Glomerular endothelial cell (primary cell): ENCODE measurements around the gene BCAS1. TPM values are rescaled to one million over a fixed set of nuclear protein-coding genes. Genes with fewer than 3 reads are reported as not detected.

Experiments
- DNase-seq: peaks from one replicate; pipeline ENCODE4 v3.0.0-alpha.2; 2011; ENCODE audit warnings: low read depth, low spot score; ENCODE audit errors: extremely low read depth
- total RNA-seq: library from RNA; depleted of rRNA; stranded (reverse); fragments of >200 nt; gene quantifications from 2 replicates; pipeline ENCODE4 v1.2.3, GENCODE V29; 2015

Gene BCAS1
- total RNA-seq, 1 donor from 2014 or later, result not detected

DNA sequence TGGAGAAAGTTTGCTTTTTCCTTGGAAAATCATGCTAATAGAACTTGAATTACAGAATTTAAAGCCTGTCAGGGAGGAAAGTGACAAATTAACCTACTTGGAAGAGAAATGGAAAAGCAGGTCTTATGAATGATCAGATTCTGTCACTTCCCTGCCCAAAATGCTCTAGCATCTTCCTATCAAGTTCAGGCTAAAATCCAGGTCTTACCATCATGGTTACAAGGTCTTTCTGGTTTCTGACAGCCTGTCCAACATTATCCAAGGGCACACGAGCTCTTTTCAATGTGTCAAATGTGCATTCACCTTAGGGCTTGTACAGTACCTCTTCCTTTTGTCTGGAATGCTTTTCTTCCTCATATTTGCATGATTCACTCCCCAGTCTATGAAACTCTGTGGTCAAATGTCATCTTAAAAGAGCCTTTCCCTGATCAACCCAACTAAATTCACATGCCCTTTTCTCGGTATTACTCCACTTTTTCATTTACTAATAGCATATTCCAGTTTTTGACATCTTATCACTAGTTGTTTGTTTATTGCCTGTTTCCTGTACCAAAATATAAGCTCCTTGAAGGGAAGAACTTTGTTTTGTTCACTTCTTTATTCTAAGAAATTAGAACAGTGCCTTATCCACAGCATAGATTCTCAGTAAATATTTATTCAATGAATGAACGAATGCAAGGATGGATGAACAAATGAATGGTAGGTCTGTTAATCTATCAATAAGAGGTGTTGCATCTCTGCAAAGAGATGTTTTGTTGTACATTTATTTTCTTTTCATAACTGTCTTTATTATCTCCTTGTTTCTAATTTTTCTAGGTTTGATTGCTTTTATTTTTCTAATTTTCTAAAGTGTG lies 139.5 kb downstream of the BCAS1 start:
- no peak for DNase-seq

GRCh38 chr20:53929974-53930650 lies 140.3 kb downstream of the BCAS1 start:
- DNase-seq, result no peak

DNA sequence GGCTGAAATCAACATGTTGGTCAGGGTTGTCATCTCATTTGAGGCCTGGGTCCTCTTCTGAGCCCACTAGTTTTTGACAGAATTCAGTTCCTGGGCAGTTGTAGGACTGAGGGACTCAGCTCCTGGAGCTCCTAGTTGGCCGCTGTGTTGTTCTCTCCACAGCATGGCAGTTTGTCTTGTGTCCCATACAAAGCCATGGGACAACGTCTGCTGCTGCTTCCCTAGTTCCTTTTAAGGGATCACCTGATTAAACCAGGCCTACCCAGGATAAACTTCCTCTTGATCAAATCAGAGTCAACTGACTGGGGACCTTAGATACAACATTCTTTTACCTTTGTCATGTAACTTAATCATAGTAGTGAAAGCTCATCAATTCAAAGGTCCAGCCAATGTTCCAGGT lies 141.0 kb downstream of the BCAS1 start:
- DNase-seq, result no peak

DNA sequence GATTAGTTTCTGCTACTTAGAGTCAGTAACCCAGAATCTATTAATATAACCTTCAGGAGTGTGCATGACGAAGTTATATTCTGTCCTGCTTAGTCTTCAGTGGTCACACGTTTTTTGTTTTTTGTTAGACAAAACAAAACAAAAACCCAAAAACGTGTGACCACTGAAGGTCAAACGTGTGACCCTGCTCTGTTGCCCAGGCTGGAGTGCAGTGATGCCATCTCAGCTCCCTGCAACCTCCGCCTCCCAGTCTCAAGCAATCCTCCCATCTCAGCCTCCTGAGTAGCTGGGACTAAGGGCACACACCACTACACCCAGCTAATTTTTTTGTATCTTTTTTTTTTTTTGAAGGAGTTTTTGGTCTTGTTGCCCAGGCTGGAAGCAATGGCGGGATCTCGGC lies 142.4 kb downstream of the BCAS1 start:
- DNase-seq, result no peak

- DNase-seq, result no peak
Measured at GRCh38 chr20:53926428-53927028, 143.9 kb downstream of the BCAS1 start.

DNA sequence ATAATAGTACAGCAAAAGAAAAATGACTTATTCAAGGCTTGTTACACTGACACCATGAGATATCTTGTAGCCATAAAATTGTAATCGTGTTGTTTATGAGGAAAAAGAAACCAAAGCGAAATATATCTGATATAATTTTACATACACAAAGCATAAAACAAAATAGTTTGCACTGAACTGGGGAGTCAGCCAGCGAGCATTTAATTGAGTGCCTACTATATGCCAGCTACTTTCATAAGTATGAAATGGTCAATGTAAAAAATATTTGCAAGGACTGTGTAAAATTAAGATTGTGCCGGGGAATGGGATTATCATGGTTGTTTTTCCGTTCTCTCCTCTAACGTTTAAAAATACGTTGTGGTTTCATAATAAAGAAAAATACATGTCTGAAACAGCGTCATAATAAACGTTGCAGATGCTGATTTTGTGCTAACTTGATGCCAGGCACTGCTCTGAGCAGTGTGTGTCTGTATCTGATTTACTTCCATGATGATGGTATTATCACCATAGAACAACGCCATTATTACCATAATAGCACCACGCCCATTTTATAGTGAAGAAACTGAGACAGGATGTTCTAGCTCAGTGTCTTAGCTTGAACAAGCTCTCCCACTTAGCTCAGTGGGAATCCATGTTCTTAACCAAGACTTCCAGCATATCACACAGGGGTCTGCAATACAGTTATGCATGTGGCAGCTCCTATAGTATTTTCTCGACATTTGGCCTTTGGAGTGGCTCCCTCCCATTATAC lies 144.6 kb downstream of the BCAS1 start:
- no peak for DNase-seq

- no peak for DNase-seq
Measured at GRCh38 chr20:53923566-53924369, 146.6 kb downstream of the BCAS1 start.

GRCh38 chr20:53922901-53923314 lies 147.5 kb downstream of the BCAS1 start:
- no peak for DNase-seq

- DNase-seq, result no peak
Measured at GRCh38 chr20:53921443-53921973, 148.9 kb downstream of the BCAS1 start.

- no peak for DNase-seq
Measured at GRCh38 chr20:53920647-53921245, 149.6 kb downstream of the BCAS1 start.

GRCh38 chr20:53919886-53920285 lies 150.5 kb downstream of the BCAS1 start:
- no peak for DNase-seq

- DNase-seq, result no peak
Measured at GRCh38 chr20:53918949-53919361, 151.4 kb downstream of the BCAS1 start.

DNA sequence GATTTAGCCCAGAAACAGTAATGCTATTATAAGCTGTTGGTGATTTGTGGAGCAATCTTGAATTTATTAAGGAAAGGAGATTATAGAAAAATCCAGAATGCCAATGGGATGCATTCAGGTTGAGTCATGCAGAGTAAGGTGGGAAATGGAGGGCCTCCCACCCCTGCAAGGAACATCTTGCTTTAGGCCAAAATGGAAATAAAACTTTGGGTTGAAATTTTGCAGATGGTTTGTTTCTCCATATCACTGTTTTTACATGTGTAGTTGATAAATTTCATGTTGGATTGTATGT lies 152.4 kb downstream of the BCAS1 start:
- no peak for DNase-seq

GRCh38 chr20:53917145-53918019 lies 153.0 kb downstream of the BCAS1 start:
- DNase-seq, result no peak

- DNase-seq, result no peak
Measured at GRCh38 chr20:53916173-53916512, 154.3 kb downstream of the BCAS1 start.

- no peak for DNase-seq
Measured at GRCh38 chr20:53915446-53916172, 154.8 kb downstream of the BCAS1 start.

- DNase-seq, result no peak
Measured at GRCh38 chr20:53914781-53915445, 155.5 kb downstream of the BCAS1 start.
